HEK293 (cell line): ENCODE measurements around the gene FKBP10.

Experiments
- HOXA7 ChIP-seq: sonication (generic); formaldehyde crosslinking; IDR thresholded peaks from 2 replicates; pipeline ENCODE4 v1.8.1; 2022; ENCODE audit warnings: missing genetic modification reagents, borderline replicate concordance
- OVOL3 ChIP-seq: fragments of 450-650 bp; formaldehyde crosslinking; IDR thresholded peaks from 2 replicates; pipeline ENCODE4 v1.5.1; 2016; ENCODE audit warnings: missing biosample characterization, missing genetic modification characterization
- TCF7L2 ChIP-seq: IDR thresholded peaks from 2 replicates; pipeline ENCODE4 v1.6.1; 2011; ENCODE audit warnings: low read depth, mild to moderate bottlenecking, inconsistent platforms, low read length, moderate library complexity, borderline replicate concordance
- ZIC2 ChIP-seq: fragments of 450-650 bp; formaldehyde crosslinking; IDR thresholded peaks from 2 replicates; pipeline ENCODE4 v1.5.1; 2016; ENCODE audit warnings: missing biosample characterization, missing genetic modification characterization
- ZNF114 ChIP-seq: fragments of 450-650 bp; formaldehyde crosslinking; IDR thresholded peaks from 2 replicates; pipeline ENCODE4 v1.5.0; 2017; ENCODE audit warnings: missing biosample characterization, missing genetic modification characterization
- ZNF16 ChIP-seq: fragments of 450-650 bp; formaldehyde crosslinking; IDR thresholded peaks from 2 replicates; pipeline ENCODE4 v1.5.1; 2016; ENCODE audit warnings: low read depth, missing biosample characterization, missing genetic modification characterization
- ZNF184 ChIP-seq: fragments of 450-650 bp; IDR thresholded peaks from 2 replicates; pipeline ENCODE4 v1.5.1; 2018; ENCODE audit warnings: missing biosample characterization, mild to moderate bottlenecking, missing genetic modification characterization
- ZNF2 ChIP-seq: fragments of 450-650 bp; formaldehyde crosslinking; IDR thresholded peaks from 2 replicates; pipeline ENCODE4 v1.5.1; 2016; ENCODE audit warnings: missing biosample characterization, missing genetic modification characterization
- ZNF223 ChIP-seq: fragments of 450-650 bp; formaldehyde crosslinking; IDR thresholded peaks from 2 replicates; pipeline ENCODE4 v1.5.1; 2016; ENCODE audit warnings: missing biosample characterization, missing genetic modification characterization
- ZNF239 ChIP-seq: fragments of 450-650 bp; formaldehyde crosslinking; IDR thresholded peaks from 2 replicates; pipeline ENCODE4 v1.5.1; 2016; ENCODE audit warnings: missing biosample characterization, missing genetic modification characterization
- ZNF24 ChIP-seq: fragments of 450-650 bp; formaldehyde crosslinking; IDR thresholded peaks from 2 replicates; pipeline ENCODE4 v1.5.1; 2016; ENCODE audit warnings: missing biosample characterization, missing genetic modification characterization
- ZNF266 ChIP-seq: fragments of 450-650 bp; formaldehyde crosslinking; IDR thresholded peaks from 2 replicates; pipeline ENCODE4 v1.5.1; 2016; ENCODE audit warnings: missing biosample characterization, missing genetic modification characterization, low read depth
- ZNF274 ChIP-seq, 2 experiments: fragments of 200-500 bp in 1 of 2; fragments of 450-650 bp in 1 of 2; sonication (Bioruptor generic) in 1 of 2; formaldehyde crosslinking in 1 of 2; IDR thresholded peaks; 2 replicates each; pipeline versions ENCODE4 v1.5.1 to v1.6.1; 2014 to 2016; ENCODE audit warnings: borderline replicate concordance in 1 of 2, inconsistent platforms in 1 of 2, low read length in 1 of 2, missing biosample characterization in 1 of 2, missing genetic modification characterization in 1 of 2
- ZNF311 ChIP-seq: fragments of 450-650 bp; formaldehyde crosslinking; IDR thresholded peaks from 2 replicates; pipeline ENCODE4 v1.5.1; 2017; ENCODE audit warnings: missing biosample characterization, missing genetic modification characterization, borderline replicate concordance
- ZNF391 ChIP-seq: fragments of 450-650 bp; formaldehyde crosslinking; IDR thresholded peaks from 2 replicates; pipeline ENCODE4 v1.5.1; 2016; ENCODE audit warnings: low read depth, missing biosample characterization, missing genetic modification characterization, borderline replicate concordance
- ZNF394 ChIP-seq: fragments of 450-650 bp; formaldehyde crosslinking; IDR thresholded peaks from 2 replicates; pipeline ENCODE4 v1.5.1; 2016; ENCODE audit warnings: missing biosample characterization, missing genetic modification characterization, mild to moderate bottlenecking, moderate library complexity, borderline replicate concordance
- ZNF514 ChIP-seq: fragments of 450-650 bp; formaldehyde crosslinking; IDR thresholded peaks from 2 replicates; pipeline ENCODE4 v1.5.1; 2016; ENCODE audit warnings: missing biosample characterization, missing genetic modification characterization
- ZNF548 ChIP-seq: fragments of 450-650 bp; formaldehyde crosslinking; IDR thresholded peaks from 2 replicates; pipeline ENCODE4 v1.5.1; 2016; ENCODE audit warnings: missing biosample characterization, missing genetic modification characterization
- ZNF626 ChIP-seq: fragments of 450-650 bp; sonication (Bioruptor Pico); formaldehyde crosslinking; IDR thresholded peaks from 2 replicates; pipeline ENCODE4 v1.5.1; 2018; ENCODE audit warnings: missing biosample characterization, missing genetic modification characterization, inconsistent platforms
- ZNF629 ChIP-seq: fragments of 450-650 bp; formaldehyde crosslinking; IDR thresholded peaks from 2 replicates; pipeline ENCODE4 v1.5.1; 2017; ENCODE audit warnings: missing biosample characterization, missing genetic modification characterization
- ZNF837 ChIP-seq: fragments of 450-650 bp; formaldehyde crosslinking; IDR thresholded peaks from 2 replicates; pipeline ENCODE4 v1.5.1; 2016; ENCODE audit warnings: missing biosample characterization, missing genetic modification characterization
- TF ChIP-seq, protein P1 (sequence below): fragments of 450-650 bp; formaldehyde crosslinking; IDR thresholded peaks from 2 replicates; pipeline ENCODE4 v1.5.1; 2016; ENCODE audit warnings: missing biosample characterization, missing genetic modification characterization
- TF ChIP-seq, protein P2 (sequence below): fragments of 450-650 bp; formaldehyde crosslinking; IDR thresholded peaks from 2 replicates; pipeline ENCODE4 v1.5.1; 2016; ENCODE audit warnings: missing biosample characterization, missing genetic modification characterization
- TF ChIP-seq, protein P3 (sequence below): fragments of 450-650 bp; formaldehyde crosslinking; IDR thresholded peaks from 2 replicates; pipeline ENCODE4 v1.5.1; 2016; ENCODE audit warnings: missing biosample characterization, missing genetic modification characterization
- TF ChIP-seq, protein P4 (sequence below): fragments of 450-650 bp; formaldehyde crosslinking; IDR thresholded peaks from 2 replicates; pipeline ENCODE4 v1.5.1; 2017; ENCODE audit warnings: missing biosample characterization, mild to moderate bottlenecking, missing genetic modification characterization, moderate library complexity
- TF ChIP-seq, protein P5 (sequence below): fragments of 450-650 bp; formaldehyde crosslinking; IDR thresholded peaks from 2 replicates; pipeline ENCODE4 v1.5.1; 2017; ENCODE audit warnings: missing biosample characterization, missing genetic modification characterization
- TF ChIP-seq, protein P6 (sequence below): fragments of 450-650 bp; formaldehyde crosslinking; IDR thresholded peaks from 2 replicates; pipeline ENCODE4 v1.5.1; 2017; ENCODE audit warnings: missing biosample characterization, missing genetic modification characterization
- TF ChIP-seq, protein P7 (sequence below): fragments of 450-650 bp; formaldehyde crosslinking; IDR thresholded peaks from 2 replicates; pipeline ENCODE4 v1.5.1; 2017; ENCODE audit warnings: missing biosample characterization, missing genetic modification characterization

The FKBP10 gene

DNA sequence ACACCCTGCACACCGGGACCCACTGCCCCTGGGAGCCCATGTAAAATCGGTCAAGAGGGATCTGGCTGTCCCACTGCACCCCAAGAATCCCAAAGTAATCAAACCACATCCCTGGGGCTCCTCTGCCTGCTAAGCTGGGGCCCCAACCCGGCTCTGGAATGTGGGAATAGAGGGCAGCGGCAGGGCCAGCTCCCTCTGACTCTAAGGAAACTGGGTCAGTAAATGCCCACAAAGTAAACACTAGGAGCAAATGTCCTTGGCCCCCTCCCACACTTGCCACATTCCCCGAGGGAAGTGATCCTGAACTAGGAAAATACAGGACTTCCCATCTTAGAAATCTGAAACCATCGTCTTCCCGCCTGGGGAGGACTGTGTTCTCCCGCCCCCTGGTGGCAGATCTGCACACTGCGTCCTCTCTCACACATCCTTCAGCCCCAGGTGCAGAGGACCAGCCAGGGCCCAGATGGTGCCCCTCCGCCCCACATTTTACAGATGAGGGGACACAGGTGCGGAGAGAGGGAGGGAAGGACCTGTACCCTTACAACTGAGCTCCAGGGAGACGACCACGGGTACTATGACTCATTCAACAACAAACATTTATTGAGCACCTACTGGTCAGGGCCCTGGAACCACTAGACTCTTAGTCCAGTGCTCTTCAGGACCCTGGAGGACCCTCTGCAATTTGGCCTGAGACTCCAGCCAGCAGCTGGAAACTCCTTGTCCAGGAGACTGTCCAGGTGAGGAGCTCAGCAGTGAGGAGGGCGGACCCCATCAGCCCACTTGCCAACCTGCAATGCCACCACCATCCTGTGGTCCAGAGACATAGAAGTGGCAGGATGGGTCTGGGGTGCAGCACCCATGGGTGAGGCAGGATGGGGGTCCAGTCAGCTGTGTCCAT lies 11.2 kb upstream of the FKBP10 start (continued):
- TF ChIP-seq ZNF394 = peak; percentile 44; the same call in 1 of the 2 replicates
- no peak for TF ChIP-seq ZNF239 (tag by site-specific recombination)
- no peak for TF ChIP-seq ZIC2
- 0 out of 2 replicates have a peak, but pooled peaks have one; percentile 42 for TF ChIP-seq ZNF2 (tag by site-specific recombination)
- no peak for TF ChIP-seq OVOL3 (tag by site-specific recombination)
- no peak for TF ChIP-seq ZNF114 (tag by site-specific recombination)
- no peak for TF ChIP-seq ZNF626
- no peak for TF ChIP-seq ZNF274 (IDR thresholded peaks at IDR 0.05; ENCODE audit: low read length)
- TF ChIP-seq ZNF274 (tag by site-specific recombination; IDR thresholded peaks at IDR 0.05; ENCODE audit: borderline replicate concordance) = no peak
- TF ChIP-seq, protein P1, sequence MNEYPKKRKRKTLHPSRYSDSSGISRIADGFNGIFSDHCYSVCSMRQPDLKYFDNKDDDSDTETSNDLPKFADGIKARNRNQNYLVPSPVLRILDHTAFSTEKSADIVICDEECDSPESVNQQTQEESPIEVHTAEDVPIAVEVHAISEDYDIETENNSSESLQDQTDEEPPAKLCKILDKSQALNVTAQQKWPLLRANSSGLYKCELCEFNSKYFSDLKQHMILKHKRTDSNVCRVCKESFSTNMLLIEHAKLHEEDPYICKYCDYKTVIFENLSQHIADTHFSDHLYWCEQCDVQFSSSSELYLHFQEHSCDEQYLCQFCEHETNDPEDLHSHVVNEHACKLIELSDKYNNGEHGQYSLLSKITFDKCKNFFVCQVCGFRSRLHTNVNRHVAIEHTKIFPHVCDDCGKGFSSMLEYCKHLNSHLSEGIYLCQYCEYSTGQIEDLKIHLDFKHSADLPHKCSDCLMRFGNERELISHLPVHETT = no peak
- TF ChIP-seq, protein P2, sequence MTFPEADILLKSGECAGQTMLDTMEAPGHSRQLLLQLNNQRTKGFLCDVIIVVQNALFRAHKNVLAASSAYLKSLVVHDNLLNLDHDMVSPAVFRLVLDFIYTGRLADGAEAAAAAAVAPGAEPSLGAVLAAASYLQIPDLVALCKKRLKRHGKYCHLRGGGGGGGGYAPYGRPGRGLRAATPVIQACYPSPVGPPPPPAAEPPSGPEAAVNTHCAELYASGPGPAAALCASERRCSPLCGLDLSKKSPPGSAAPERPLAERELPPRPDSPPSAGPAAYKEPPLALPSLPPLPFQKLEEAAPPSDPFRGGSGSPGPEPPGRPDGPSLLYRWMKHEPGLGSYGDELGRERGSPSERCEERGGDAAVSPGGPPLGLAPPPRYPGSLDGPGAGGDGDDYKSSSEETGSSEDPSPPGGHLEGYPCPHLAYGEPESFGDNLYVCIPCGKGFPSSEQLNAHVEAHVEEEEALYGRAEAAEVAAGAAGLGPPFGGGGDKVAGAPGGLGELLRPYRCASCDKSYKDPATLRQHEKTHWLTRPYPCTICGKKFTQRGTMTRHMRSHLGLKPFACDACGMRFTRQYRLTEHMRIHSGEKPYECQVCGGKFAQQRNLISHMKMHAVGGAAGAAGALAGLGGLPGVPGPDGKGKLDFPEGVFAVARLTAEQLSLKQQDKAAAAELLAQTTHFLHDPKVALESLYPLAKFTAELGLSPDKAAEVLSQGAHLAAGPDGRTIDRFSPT (tag by site-specific recombination) = peak; percentile 41; the same call in 1 of the 2 replicates
- TF ChIP-seq, protein P3, sequence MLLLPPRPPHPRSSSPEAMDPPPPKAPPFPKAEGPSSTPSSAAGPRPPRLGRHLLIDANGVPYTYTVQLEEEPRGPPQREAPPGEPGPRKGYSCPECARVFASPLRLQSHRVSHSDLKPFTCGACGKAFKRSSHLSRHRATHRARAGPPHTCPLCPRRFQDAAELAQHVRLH (tag by site-specific recombination) = 0 out of 2 replicates have a peak, but pooled peaks have one; percentile 16
- TF ChIP-seq, protein P4, sequence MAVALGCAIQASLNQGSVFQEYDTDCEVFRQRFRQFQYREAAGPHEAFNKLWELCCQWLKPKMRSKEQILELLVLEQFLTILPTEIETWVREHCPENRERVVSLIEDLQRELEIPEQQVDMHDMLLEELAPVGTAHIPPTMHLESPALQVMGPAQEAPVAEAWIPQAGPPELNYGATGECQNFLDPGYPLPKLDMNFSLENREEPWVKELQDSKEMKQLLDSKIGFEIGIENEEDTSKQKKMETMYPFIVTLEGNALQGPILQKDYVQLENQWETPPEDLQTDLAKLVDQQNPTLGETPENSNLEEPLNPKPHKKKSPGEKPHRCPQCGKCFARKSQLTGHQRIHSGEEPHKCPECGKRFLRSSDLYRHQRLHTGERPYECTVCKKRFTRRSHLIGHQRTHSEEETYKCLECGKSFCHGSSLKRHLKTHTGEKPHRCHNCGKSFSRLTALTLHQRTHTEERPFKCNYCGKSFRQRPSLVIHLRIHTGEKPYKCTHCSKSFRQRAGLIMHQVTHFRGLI = no peak
- no peak for TF ChIP-seq TCF7L2
- no peak for TF ChIP-seq ZNF184 (tag by site-specific recombination)
- TF ChIP-seq, protein P5, sequence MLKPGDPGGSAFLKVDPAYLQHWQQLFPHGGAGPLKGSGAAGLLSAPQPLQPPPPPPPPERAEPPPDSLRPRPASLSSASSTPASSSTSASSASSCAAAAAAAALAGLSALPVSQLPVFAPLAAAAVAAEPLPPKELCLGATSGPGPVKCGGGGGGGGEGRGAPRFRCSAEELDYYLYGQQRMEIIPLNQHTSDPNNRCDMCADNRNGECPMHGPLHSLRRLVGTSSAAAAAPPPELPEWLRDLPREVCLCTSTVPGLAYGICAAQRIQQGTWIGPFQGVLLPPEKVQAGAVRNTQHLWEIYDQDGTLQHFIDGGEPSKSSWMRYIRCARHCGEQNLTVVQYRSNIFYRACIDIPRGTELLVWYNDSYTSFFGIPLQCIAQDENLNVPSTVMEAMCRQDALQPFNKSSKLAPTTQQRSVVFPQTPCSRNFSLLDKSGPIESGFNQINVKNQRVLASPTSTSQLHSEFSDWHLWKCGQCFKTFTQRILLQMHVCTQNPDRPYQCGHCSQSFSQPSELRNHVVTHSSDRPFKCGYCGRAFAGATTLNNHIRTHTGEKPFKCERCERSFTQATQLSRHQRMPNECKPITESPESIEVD = no peak
- TF ChIP-seq ZNF391 (tag by site-specific recombination) = no peak
- TF ChIP-seq ZNF16 (tag by site-specific recombination) = no peak
- TF ChIP-seq ZNF266 (tag by site-specific recombination) = no peak
- TF ChIP-seq, protein P6, sequence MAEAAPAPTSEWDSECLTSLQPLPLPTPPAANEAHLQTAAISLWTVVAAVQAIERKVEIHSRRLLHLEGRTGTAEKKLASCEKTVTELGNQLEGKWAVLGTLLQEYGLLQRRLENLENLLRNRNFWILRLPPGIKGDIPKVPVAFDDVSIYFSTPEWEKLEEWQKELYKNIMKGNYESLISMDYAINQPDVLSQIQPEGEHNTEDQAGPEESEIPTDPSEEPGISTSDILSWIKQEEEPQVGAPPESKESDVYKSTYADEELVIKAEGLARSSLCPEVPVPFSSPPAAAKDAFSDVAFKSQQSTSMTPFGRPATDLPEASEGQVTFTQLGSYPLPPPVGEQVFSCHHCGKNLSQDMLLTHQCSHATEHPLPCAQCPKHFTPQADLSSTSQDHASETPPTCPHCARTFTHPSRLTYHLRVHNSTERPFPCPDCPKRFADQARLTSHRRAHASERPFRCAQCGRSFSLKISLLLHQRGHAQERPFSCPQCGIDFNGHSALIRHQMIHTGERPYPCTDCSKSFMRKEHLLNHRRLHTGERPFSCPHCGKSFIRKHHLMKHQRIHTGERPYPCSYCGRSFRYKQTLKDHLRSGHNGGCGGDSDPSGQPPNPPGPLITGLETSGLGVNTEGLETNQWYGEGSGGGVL (tag by site-specific recombination) = no peak
- TF ChIP-seq, protein P7, sequence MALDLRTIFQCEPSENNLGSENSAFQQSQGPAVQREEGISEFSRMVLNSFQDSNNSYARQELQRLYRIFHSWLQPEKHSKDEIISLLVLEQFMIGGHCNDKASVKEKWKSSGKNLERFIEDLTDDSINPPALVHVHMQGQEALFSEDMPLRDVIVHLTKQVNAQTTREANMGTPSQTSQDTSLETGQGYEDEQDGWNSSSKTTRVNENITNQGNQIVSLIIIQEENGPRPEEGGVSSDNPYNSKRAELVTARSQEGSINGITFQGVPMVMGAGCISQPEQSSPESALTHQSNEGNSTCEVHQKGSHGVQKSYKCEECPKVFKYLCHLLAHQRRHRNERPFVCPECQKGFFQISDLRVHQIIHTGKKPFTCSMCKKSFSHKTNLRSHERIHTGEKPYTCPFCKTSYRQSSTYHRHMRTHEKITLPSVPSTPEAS (tag by site-specific recombination) = 0 out of 2 replicates have a peak, but pooled peaks have one; percentile 21
- TF ChIP-seq ZNF837 = no peak
- TF ChIP-seq ZNF223 (tag by site-specific recombination) = no peak
- TF ChIP-seq HOXA7 (CRISPR knock-in tag) = no peak
- peak; percentile 59; the same call in 1 of the 2 replicates for TF ChIP-seq ZNF24 (tag by site-specific recombination)
- no peak for TF ChIP-seq ZNF548 (tag by site-specific recombination)
- no peak for TF ChIP-seq ZNF514 (tag by site-specific recombination)
- TF ChIP-seq ZNF629 (tag by site-specific recombination) = peak; percentile 66
- TF ChIP-seq ZNF311 (tag by site-specific recombination) = no peak
